Stimulated activated memory B cell treated with anti-CD40 and anti-IgM and Interleukin-4, amounts not matched to agents 10 μg/mL and 1 μg/mL and 100 μg/mL, for 72 hours (primary cell): Measurements from ENCODE around the gene FUCA2.

Experiments used
- ATAC-seq: fragments of 150-1000 bp; cut with Tn5 transposase; 2 replicates; pipeline ENCODE4 v1.10.0; 2021
- H3K27ac Mint-ChIP-seq: one replicate; pipeline ENCODE4 v1.8.0; 2022; ENCODE audit warnings: mild to moderate bottlenecking, mixed read lengths
- H3K27me3 Mint-ChIP-seq: one replicate; pipeline ENCODE4 v1.8.0; 2022; ENCODE audit warnings: mixed read lengths
- H3K36me3 Mint-ChIP-seq: one replicate; pipeline ENCODE4 v1.8.0; 2022; ENCODE audit warnings: mixed read lengths
- H3K4me1 Mint-ChIP-seq: one replicate; pipeline ENCODE4 v1.8.0; 2022; ENCODE audit warnings: mixed read lengths
- H3K4me3 Mint-ChIP-seq: one replicate; pipeline ENCODE4 v1.8.0; 2022; ENCODE audit warnings: mild to moderate bottlenecking, moderate library complexity, mixed read lengths
- H3K9me3 Mint-ChIP-seq: one replicate; pipeline ENCODE4 v1.8.0; 2022; ENCODE audit warnings: mixed read lengths

The FUCA2 gene, protein sequence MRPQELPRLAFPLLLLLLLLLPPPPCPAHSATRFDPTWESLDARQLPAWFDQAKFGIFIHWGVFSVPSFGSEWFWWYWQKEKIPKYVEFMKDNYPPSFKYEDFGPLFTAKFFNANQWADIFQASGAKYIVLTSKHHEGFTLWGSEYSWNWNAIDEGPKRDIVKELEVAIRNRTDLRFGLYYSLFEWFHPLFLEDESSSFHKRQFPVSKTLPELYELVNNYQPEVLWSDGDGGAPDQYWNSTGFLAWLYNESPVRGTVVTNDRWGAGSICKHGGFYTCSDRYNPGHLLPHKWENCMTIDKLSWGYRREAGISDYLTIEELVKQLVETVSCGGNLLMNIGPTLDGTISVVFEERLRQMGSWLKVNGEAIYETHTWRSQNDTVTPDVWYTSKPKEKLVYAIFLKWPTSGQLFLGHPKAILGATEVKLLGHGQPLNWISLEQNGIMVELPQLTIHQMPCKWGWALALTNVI

DNA sequence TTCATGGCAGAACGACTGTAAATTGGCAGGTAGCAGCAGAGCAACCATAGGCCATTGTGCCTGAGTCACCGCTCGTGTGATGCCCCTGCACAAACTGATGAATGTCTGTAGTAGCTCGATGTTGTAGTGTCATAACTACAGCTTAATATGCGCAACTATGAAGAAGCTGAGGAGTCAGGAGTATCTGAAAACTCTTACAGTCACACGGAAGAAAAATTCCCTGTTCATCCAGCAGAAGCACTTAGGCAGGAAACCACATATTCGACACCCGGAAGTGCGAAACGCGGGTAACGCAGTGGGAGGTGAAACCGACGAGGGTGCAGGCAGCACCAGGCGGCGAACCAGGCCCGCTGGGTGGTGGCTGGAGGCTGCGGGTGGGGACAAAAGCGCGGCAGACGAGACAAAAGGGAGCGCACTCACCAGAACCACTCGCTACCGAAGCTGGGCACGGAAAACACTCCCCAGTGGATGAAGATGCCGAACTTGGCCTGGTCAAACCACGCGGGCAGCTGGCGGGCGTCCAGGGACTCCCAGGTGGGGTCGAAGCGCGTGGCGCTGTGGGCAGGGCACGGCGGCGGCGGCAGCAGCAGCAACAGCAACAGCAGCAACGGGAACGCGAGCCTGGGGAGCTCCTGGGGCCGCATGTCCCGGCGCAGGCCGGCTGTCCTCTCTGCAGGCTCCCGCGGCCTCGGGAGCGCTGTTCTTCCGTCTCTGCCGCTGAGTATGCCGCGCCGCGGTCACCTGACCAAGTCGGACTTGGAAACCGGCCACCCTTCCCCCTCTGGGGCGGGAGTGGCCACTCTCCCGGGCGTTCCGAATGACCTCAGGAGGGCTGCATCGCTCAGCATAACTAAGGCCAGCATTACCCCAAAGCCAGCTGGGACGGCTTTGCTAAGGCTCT is at the start of gene FUCA2:
TSS of gene FUCA2 (minus strand) at position 730 of the 901 bp plus-strand sequence. CDS start at position 644, 86 bp downstream.
- ATAC-seq, result peak; percentile 82
- peaks cover 25% of the 10 kb centered on the region for H3K4me1 Mint-ChIP-seq
- H3K27ac Mint-ChIP-seq, result peak within 1 kb of the TSS; percentile 95

DNA sequence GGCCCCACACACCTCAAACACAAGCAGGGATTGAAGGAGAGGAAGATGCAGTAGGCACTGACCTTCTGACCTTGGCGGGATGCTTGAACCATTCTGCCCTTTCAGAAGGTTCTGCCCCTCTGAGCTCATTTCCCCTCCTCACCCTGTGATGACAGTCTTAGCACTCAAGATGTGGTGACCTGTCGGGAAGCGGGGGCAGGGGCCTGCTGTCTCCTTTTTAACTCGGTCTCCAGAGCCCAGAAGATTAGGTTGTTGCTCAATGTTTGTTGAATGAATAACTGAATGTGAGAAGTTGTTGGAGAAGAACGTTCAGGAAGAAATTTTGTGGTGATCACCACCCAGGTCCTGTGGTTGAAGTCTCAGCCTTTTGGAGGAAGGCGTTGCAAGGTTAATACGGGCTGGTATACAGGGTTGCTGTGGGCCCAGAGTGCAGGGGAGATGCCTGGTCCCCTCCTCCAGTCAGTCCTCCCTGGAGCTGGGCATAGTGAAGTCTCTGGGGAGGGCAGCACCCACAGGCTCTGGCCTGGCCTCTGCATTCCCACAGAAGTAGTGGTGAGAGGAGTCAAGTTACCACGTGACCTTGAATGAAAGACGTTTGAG is 49.7 kb upstream of the FUCA2 start:
- Mint-ChIP-seq H3K27me3 (no peaks in the 10 kb centered on the region), H3K9me3 (no peaks in the 10 kb centered on the region), H3K27ac (no peak overlapping the region), H3K36me3 (peaks cover 5% of the 10 kb centered on the region), H3K4me3 (no peak overlapping the region), H3K4me1 (no peaks in the 10 kb centered on the region)
- no peak for ATAC-seq

More for the DNA sequence above, at the start of gene FUCA2:
- Mint-ChIP-seq H3K4me3 (peak within 1 kb of the TSS; percentile 92), H3K27me3 (no peaks in the 10 kb centered on the region), H3K36me3 (peaks cover 14% of the 10 kb centered on the region), H3K9me3 (no peaks in the 10 kb centered on the region)

DNA sequence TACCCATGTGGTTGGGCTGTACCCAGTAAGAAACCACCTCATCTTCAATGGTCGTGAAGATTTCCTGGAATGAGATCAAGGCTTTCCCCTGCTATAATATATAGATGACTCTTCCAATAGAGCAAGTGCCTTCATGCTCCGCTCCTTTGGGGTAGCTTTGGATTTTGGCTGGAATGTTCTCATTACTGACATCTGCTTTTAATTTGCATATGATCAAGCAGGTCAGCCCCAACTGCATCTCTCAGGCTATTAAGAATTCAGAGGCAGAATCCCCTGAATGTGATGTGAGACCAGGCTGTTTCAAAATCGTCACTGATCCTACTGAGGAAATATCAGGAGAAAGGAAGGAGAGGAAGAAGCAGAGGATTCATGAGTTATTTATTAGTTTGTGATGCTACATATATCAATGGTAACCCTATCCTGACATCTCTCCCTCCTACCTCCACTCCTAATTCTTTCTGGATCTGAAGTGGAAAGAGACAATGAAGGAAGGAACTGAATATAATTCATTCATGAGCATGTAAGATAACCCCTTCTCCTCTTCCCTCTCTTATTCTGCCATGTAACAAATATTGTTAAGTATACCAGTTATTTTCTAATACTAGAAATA is 47.6 kb upstream of the FUCA2 start:
- H3K4me1 Mint-ChIP-seq, result no peaks in the 10 kb centered on the region
- no peaks in the 10 kb centered on the region for H3K27me3 Mint-ChIP-seq
- no peak for ATAC-seq

DNA sequence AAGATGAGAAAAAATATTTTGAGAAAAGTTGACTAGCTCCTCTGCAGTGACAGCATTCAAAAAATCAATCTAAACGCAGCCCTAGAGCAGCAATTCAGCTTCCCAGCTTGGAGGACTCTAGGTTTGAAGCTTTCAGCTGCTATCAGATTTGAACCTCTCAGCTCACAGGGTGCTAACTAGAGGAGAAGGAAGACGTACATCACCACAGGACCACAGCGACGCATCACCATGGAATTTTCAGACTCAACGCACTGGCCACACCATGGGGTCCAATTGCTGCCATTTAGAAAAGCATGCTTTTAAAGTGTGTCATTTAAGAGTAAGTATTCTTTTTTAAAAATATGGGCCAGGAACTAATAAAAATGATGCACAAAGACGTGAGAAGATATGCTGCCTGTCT is 45.0 kb upstream of the FUCA2 start:
- Mint-ChIP-seq H3K27me3 (no peaks in the 10 kb centered on the region), H3K9me3 (no peaks in the 10 kb centered on the region), H3K27ac (no peak overlapping the region), H3K4me1 (no peaks in the 10 kb centered on the region), H3K4me3 (no peak overlapping the region), H3K36me3 (peaks cover 5% of the 10 kb centered on the region)
- ATAC-seq, result no peak

More for the DNA sequence above, 47.6 kb upstream of the FUCA2 start:
- no peak overlapping the region for H3K4me3 Mint-ChIP-seq
- no peak overlapping the region for H3K27ac Mint-ChIP-seq
- peaks cover 5% of the 10 kb centered on the region for H3K36me3 Mint-ChIP-seq
- no peaks in the 10 kb centered on the region for H3K9me3 Mint-ChIP-seq

DNA sequence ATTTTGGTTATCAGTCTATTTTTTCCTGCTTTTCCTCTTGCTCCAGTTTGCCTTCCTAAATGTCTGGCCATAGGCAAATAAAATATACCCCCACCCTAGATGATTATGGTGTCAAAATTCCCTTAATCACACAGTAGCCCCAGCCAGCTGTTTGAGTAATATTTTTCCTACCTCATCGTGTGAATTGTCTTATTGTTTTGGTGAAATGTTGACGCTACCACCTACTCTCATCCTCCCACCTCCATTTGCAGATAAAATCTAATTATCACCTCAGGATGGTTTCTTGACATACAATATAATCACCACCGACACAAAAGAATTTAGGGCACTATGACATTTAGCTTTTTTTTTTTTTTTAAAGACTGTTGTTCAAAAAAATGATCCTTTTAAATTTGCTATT is 44.1 kb upstream of the FUCA2 start:
- Mint-ChIP-seq H3K27me3 (no peaks in the 10 kb centered on the region), H3K4me3 (no peak overlapping the region), H3K9me3 (no peaks in the 10 kb centered on the region), H3K36me3 (peaks cover 3% of the 10 kb centered on the region), H3K4me1 (no peaks in the 10 kb centered on the region), H3K27ac (no peak overlapping the region)
- ATAC-seq, result no peak

DNA sequence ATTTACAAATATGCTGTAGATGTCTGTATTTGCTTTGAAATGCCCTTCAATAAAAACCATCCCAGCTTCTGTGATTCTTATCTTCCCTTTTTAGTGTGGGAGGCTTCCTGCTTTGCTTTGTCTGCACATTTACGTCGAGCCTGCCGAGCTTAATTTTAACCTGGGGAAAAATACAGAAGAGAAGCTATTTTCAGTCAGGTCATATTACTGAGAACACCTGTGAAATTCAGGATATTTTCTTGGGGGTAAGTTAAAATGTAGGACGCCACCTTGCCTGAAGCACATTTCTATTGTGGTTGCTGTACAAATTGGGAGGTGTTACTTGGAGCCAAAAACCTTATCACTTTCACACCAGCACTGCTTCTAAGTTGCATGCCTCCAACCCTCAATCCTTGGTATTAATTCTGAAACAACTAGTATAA is 43.6 kb upstream of the FUCA2 start:
- no peak overlapping the region for H3K4me3 Mint-ChIP-seq
- no peaks in the 10 kb centered on the region for H3K27me3 Mint-ChIP-seq
- no peak overlapping the region for H3K27ac Mint-ChIP-seq
- no peaks in the 10 kb centered on the region for H3K36me3 Mint-ChIP-seq
- no peaks in the 10 kb centered on the region for H3K4me1 Mint-ChIP-seq
- ATAC-seq, result no peak
- no peaks in the 10 kb centered on the region for H3K9me3 Mint-ChIP-seq

DNA sequence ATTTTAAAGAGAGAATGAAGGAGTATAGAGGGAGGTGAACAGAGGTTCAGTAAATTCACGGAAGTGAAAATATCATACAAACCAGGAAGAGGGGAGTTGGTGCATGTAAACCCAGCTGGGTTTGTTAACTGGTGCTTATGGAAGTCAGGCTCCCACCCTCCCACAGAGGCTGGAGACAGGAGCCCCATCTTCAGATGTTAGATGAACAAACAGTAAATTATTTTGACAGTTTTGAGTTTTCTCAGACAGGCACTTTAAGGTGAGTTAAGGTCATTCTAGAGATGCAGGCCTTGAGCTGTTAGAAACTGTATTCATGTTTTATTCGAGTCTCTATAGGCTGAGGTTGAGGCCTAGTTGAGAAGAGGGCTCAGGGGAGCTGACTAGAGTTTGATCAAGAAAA is 41.8 kb upstream of the FUCA2 start:
- Mint-ChIP-seq H3K9me3 (no peaks in the 10 kb centered on the region), H3K27ac (no peak overlapping the region), H3K36me3 (peaks cover 4% of the 10 kb centered on the region), H3K4me1 (peaks cover 4% of the 10 kb centered on the region), H3K4me3 (no peak overlapping the region), H3K27me3 (no peaks in the 10 kb centered on the region)
- no peak for ATAC-seq

DNA sequence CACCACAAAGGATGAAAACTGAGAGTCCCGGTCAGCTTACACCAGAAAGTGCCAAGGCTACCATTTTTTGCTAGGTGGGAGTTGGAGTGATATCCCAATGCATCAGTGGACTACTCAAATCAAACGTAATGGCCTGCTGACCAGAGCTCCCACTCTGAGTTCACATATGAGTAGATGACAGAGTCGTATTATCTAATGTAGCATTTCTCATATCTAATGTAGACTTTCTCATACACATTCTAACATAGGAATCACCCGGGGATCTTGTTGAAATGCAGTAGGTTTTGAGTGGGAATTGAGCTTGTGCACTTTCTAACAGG is 38.4 kb upstream of the FUCA2 start:
- no peak for ATAC-seq
- Mint-ChIP-seq H3K4me3 (no peak overlapping the region), H3K4me1 (peaks cover 4% of the 10 kb centered on the region), H3K27ac (no peak overlapping the region), H3K36me3 (peaks cover 9% of the 10 kb centered on the region), H3K9me3 (no peaks in the 10 kb centered on the region), H3K27me3 (no peaks in the 10 kb centered on the region)

DNA sequence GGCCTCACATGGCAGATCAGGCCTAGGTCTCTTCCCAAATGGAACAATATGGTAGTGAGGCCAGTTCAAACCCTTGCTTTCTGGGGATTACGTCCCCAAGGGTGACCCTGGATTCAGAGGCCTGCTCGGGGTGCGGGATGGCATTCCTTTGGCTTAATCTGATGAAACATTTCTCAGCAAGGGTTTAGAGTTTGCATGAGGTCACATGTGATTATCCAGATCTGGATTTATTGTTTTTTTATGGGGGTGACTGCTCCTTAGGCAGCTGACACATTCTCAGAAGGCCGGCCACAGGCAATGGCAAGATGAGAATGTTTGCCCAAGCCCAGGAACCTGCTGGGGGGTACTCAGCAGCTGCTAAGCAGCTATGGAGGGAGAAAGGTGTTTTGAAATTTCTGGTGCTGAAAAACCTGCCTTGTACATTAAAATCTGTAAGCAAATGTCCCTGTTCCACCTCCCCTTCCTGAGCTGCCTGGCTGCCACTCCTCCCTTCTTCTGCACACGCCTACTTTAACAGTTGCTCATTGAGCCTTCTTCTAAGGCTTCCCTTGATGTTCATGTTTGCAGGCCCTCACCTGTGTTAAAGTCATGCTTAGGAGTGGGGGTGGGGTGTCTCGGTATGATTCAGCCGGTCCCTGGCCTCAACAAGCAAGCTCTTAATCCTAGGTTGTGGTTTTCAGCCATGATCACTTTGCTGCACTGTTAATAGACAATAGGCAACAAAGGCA is 37.9 kb upstream of the FUCA2 start:
- Mint-ChIP-seq H3K27ac (no peak overlapping the region), H3K4me3 (no peak overlapping the region), H3K36me3 (peaks cover 9% of the 10 kb centered on the region), H3K4me1 (peaks cover 4% of the 10 kb centered on the region), H3K27me3 (no peaks in the 10 kb centered on the region), H3K9me3 (no peaks in the 10 kb centered on the region)
- ATAC-seq, result no peak

DNA sequence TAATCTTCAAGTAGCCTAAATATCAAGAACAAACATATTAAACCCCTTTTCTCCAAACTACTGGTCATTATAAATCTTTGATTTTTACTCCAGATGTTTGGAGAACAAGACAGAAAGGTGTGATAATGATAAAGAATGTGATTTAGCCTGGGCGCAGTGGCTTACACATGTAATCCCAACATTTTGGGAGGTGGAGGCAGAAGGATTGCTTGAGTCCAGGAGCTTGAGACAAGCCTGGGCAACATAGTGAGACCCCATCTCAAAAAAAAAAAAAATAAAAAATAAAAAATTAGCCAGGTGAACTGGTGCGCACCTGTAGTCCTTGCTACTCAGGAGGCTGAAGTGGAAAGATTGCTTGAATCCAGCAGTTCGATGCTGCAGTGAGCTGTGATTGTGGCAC is 35.1 kb upstream of the FUCA2 start:
- Mint-ChIP-seq H3K4me1 (peaks cover 14% of the 10 kb centered on the region), H3K9me3 (no peaks in the 10 kb centered on the region), H3K27ac (no peak overlapping the region), H3K4me3 (no peak overlapping the region), H3K27me3 (no peaks in the 10 kb centered on the region), H3K36me3 (peaks cover 9% of the 10 kb centered on the region)
- no peak for ATAC-seq

DNA sequence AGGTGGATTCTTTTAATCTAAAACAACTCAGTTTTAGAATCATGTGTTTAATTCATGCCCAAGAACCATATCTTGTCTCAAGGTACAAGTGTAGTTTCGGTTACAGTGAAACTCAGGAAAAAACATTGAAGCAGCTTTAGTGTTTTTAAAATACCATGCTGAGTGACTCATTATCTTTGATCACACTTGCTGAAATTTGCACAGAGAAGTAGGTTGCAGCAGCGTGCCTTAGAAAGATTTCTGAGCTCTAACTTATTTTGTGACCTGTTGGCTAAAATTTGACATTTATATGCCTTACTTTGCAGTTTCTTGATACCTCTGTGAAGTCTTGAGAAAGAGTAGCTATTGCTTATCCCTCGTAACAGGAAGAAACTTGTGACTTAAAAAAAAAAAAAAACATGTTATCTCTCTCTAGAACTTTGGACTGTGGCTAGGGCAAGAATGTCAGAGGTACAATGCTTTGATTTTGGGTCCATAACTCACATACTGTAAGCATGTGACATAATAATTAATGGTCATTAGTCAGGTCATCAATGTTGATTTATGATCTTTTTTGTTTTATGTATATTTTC is 34.5 kb upstream of the FUCA2 start:
- peaks cover 14% of the 10 kb centered on the region for H3K4me1 Mint-ChIP-seq
- H3K9me3 Mint-ChIP-seq, result no peaks in the 10 kb centered on the region
- H3K4me3 Mint-ChIP-seq, result no peak overlapping the region
- peaks cover 9% of the 10 kb centered on the region for H3K36me3 Mint-ChIP-seq
- no peak overlapping the region for H3K27ac Mint-ChIP-seq
- no peaks in the 10 kb centered on the region for H3K27me3 Mint-ChIP-seq
- no peak for ATAC-seq

DNA sequence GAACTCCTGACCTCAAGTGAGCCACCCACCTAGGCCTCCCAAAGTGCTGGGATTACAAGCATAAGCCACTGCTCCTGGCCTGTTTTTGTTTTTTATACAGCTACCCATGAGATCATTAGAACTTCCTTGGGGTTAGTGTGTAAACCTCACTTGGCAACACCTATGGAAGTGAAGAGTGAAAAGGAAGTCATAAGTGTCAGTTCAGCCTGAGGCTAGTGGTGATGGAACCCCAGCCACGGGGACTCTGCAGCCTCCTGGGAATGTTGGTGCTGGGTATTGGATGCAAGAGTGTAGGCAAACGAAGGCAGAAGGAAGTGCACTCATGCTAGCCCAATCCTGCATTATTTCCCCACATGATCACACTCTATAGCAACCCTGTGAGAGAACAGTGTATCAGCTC is 33.6 kb upstream of the FUCA2 start:
- H3K4me3 Mint-ChIP-seq, result no peak overlapping the region
- H3K27me3 Mint-ChIP-seq, result no peaks in the 10 kb centered on the region
- no peak overlapping the region for H3K27ac Mint-ChIP-seq
- no peaks in the 10 kb centered on the region for H3K9me3 Mint-ChIP-seq
- peaks cover 15% of the 10 kb centered on the region for H3K4me1 Mint-ChIP-seq
- no peak for ATAC-seq
- peaks cover 9% of the 10 kb centered on the region for H3K36me3 Mint-ChIP-seq

DNA sequence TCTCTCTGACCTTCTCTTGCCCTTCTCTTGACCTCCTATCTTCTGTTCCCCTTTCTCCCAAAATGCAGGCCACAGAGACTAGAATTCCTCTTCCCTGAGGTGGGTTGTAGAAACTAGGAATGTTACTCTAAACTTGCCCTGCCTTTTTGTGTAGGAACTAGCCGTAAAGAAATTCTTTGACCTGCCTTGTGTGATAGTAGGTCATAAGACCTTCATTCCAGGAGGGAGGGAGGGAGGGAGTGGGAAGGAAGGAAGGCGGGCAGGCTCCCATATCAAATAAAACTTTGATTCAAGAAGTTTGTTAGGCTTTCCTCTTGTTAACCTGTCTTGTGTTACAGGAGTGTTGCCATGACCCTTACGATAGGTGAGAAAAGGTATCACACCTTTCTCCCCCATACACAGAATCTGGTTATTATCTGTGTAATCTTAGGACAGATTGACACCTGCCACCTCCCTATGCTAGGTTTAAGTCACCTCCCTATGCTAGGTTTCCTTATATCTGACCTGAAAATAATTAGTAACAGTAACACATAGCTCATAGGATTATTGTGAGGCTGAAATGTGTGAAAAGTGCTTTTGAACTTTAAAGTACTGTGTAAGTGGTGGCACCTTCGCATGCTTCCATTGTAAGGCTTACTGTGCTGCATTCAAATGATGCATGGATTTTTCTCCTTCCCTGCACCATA is 32.6 kb upstream of the FUCA2 start:
- Mint-ChIP-seq H3K27ac (peak overlapping the region; percentile 16), H3K4me3 (no peak overlapping the region), H3K27me3 (no peaks in the 10 kb centered on the region), H3K9me3 (no peaks in the 10 kb centered on the region), H3K36me3 (peaks cover 9% of the 10 kb centered on the region), H3K4me1 (peaks cover 21% of the 10 kb centered on the region)
- ATAC-seq, result no peak

DNA sequence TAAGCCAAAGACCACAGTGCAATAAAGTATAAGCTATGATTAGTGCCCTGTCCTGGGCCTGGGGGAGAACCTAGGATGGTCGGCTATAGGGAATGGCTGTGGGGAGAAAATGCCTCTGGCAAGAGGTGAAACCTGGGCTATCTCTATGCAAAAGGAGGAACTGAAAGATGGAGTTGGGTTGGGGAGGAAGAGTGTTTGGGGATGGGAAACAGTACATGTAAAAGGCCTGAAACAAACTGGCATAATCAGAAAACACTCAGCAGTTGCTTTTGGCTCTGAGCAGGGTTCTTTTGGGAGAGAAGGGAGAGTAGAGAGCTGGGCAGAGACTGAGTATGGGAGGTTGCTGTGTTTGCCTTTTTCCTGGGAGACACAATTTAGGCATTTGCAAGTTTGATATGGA is 31.9 kb upstream of the FUCA2 start:
- peak; percentile 45 for ATAC-seq
- H3K9me3 Mint-ChIP-seq, result no peaks in the 10 kb centered on the region
- H3K36me3 Mint-ChIP-seq, result peaks cover 6% of the 10 kb centered on the region
- H3K4me3 Mint-ChIP-seq, result no peak overlapping the region
- no peaks in the 10 kb centered on the region for H3K27me3 Mint-ChIP-seq
- peaks cover 17% of the 10 kb centered on the region for H3K4me1 Mint-ChIP-seq
- H3K27ac Mint-ChIP-seq, result peak overlapping the region; percentile 16
